Mesodermal cell (in vitro differentiated cells): ENCODE data around the gene GNG5.
"Not testable (repeated sequence)": the region's sequence is repeated elsewhere in the genome, so short reads cannot be mapped to it uniquely, and the experiment has no call there.

Experiments
- H3K27ac ChIP-seq: 2 replicates; pipeline ENCODE4 v1.7.0; 2013; ENCODE audit warnings: mild to moderate bottlenecking, low read depth, low read length, moderate library complexity; ENCODE audit not compliant: severe bottlenecking
- H3K36me3 ChIP-seq: 2 replicates; pipeline ENCODE4 v1.7.1; 2013; ENCODE audit warnings: mild to moderate bottlenecking, low read length, moderate library complexity; ENCODE audit not compliant: control insufficient read depth, insufficient read depth
- H3K4me1 ChIP-seq: one replicate; pipeline ENCODE4 v1.7.1; 2013; ENCODE audit warnings: mild to moderate bottlenecking, low read length; ENCODE audit not compliant: insufficient read depth, control insufficient read depth, poor library complexity, severe bottlenecking
- H3K4me3 ChIP-seq: 2 replicates; pipeline ENCODE4 v1.7.0; 2013; ENCODE audit warnings: low read length, control low read depth, mild to moderate bottlenecking; ENCODE audit not compliant: insufficient read depth, poor library complexity, severe bottlenecking; ENCODE audit errors: extremely low read depth
- H3K9me3 ChIP-seq: 2 replicates; pipeline ENCODE4 v1.7.1; 2013; ENCODE audit warnings: mild to moderate bottlenecking, low read length, moderate library complexity; ENCODE audit not compliant: control insufficient read depth
- WGBS, 2 experiments: methylation state at CpG; one replicate each; pipeline ENCODE4 v1.1.5; 2013; ENCODE audit warnings: missing lambda C conversion rate in 2 of 2; ENCODE audit not compliant: insufficient coverage in 2 of 2; 5-methylcytosine and 5-hydroxymethylcytosine counted together

Gene GNG5

GRCh38 chr1:84508510-84508909, 2.1 kb upstream of the GNG5 start:
- Histone ChIP-seq H3K36me3 (peaks cover 9% of the 10 kb centered on the region), H3K4me1 (peaks cover 9% of the 10 kb centered on the region), H3K27ac (no peak overlapping the region), H3K9me3 (peaks cover 21% of the 10 kb centered on the region), H3K4me3 (no peak overlapping the region)
- WGBS, 2 experiments = 80% methylated on average over 1 of the region's 1 CpG; no CpG with 5 or more reads in 1 of the 2 experiments

- peaks cover 15% of the 10 kb centered on the region for H3K36me3 ChIP-seq
- H3K4me3 ChIP-seq = peak overlapping the region; percentile 64
- 91 to 95% methylated on average over 12 of the region's 14 CpGs for WGBS, 2 experiments
- peak overlapping the region; percentile 98 for H3K27ac ChIP-seq
- H3K4me1 ChIP-seq = not testable (repeated sequence)
- peaks cover 21% of the 10 kb centered on the region for H3K9me3 ChIP-seq
Measured at GRCh38 chr1:84507887-84508286, 1.5 kb upstream of the GNG5 start.

GRCh38 chr1:84506729-84507453, 510 bp upstream of the GNG5 start:
- peaks cover 24% of the 10 kb centered on the region for H3K36me3 ChIP-seq

GRCh38 chr1:84505493-84506001, 834 bp downstream of the GNG5 start:
- Histone ChIP-seq H3K4me1 (peaks cover 9% of the 10 kb centered on the region), H3K4me3 (peak overlapping the region; percentile 64), H3K36me3 (peaks cover 37% of the 10 kb centered on the region), H3K9me3 (peaks cover 21% of the 10 kb centered on the region), H3K27ac (peak overlapping the region; percentile 98)
- WGBS, 2 experiments = 0 to 2% methylated on average over 16 to 28 of the region's 47 CpGs

More at GRCh38 chr1:84506729-84507453, 510 bp upstream of the GNG5 start:
- WGBS, 2 experiments = 0 to 11% methylated on average over 8 to 16 of the region's 26 CpGs
- peak overlapping the region; percentile 98 for H3K27ac ChIP-seq
- H3K4me1 ChIP-seq = peaks cover 9% of the 10 kb centered on the region
- H3K9me3 ChIP-seq = peaks cover 21% of the 10 kb centered on the region
- peak overlapping the region; percentile 64 for H3K4me3 ChIP-seq

- peak overlapping the region; percentile 98 for H3K27ac ChIP-seq
Measured at GRCh38 chr1:84504580-84505492, 1.5 kb downstream of the GNG5 start.

GRCh38 chr1:84502927-84503326, 3.5 kb downstream of the GNG5 start:
- H3K27ac ChIP-seq = no peak overlapping the region
- no peak overlapping the region for H3K4me3 ChIP-seq
- no peaks in the 10 kb centered on the region for H3K9me3 ChIP-seq
- 100% methylated on average over 1 of the region's 5 CpGs; no CpG with 5 or more reads in 1 of the 2 experiments for WGBS, 2 experiments
- peaks cover 48% of the 10 kb centered on the region for H3K36me3 ChIP-seq
- H3K4me1 ChIP-seq = peaks cover 9% of the 10 kb centered on the region

More at GRCh38 chr1:84504580-84505492, 1.5 kb downstream of the GNG5 start:
- Histone ChIP-seq H3K9me3 (peaks cover 17% of the 10 kb centered on the region), H3K4me1 (peaks cover 9% of the 10 kb centered on the region), H3K36me3 (peaks cover 42% of the 10 kb centered on the region), H3K4me3 (peak overlapping the region; percentile 64)
- 9 to 13% methylated on average over 7 to 12 of the region's 17 CpGs for WGBS, 2 experiments

- H3K4me1 ChIP-seq = no peaks in the 10 kb centered on the region
- peaks cover 77% of the 10 kb centered on the region for H3K36me3 ChIP-seq
- no CpG with 5 or more reads among the region's 2 CpGs for WGBS, 2 experiments
- H3K4me3 ChIP-seq = no peak overlapping the region
- H3K27ac ChIP-seq = no peak overlapping the region
- no peaks in the 10 kb centered on the region for H3K9me3 ChIP-seq
Measured at GRCh38 chr1:84497631-84498275, 8.6 kb downstream of the GNG5 start.

GRCh38 chr1:84496498-84496897, 9.9 kb downstream of the GNG5 start:
- WGBS, 2 experiments = no CpG with 5 or more reads among the region's 3 CpGs
- Histone ChIP-seq H3K4me1 (no peaks in the 10 kb centered on the region), H3K9me3 (no peaks in the 10 kb centered on the region), H3K27ac (no peak overlapping the region), H3K4me3 (no peak overlapping the region), H3K36me3 (peaks cover 77% of the 10 kb centered on the region)

GRCh38 chr1:84493747-84494146, 12.6 kb downstream of the GNG5 start:
- H3K9me3 ChIP-seq = no peaks in the 10 kb centered on the region
- no CpG with 5 or more reads among the region's 1 CpG for WGBS, 2 experiments
- H3K4me1 ChIP-seq = no peaks in the 10 kb centered on the region
- H3K36me3 ChIP-seq = peaks cover 74% of the 10 kb centered on the region
- no peak overlapping the region for H3K4me3 ChIP-seq
- H3K27ac ChIP-seq = no peak overlapping the region

GRCh38 chr1:84492726-84493125, 13.7 kb downstream of the GNG5 start:
- no peaks in the 10 kb centered on the region for H3K4me1 ChIP-seq
- WGBS, 2 experiments = no CpG with 5 or more reads among the region's 1 CpG
- H3K4me3 ChIP-seq = no peak overlapping the region
- no peak overlapping the region for H3K27ac ChIP-seq
- H3K36me3 ChIP-seq = peaks cover 64% of the 10 kb centered on the region
- no peaks in the 10 kb centered on the region for H3K9me3 ChIP-seq
